Panc1 (cell line): ENCODE results near the gene PIP4K2C.

ENCODE experiments used
- SIN3A ChIP-seq: IDR thresholded peaks from 2 replicates; pipeline ENCODE4 v1.6.1; 2012; ENCODE audit warnings: low read depth, mild to moderate bottlenecking, low read length, moderate library complexity, borderline replicate concordance; ENCODE audit not compliant: insufficient read depth
- TF ChIP-seq, protein P1 (sequence below): fragments of 450-650 bp; IDR thresholded peaks from 2 replicates; pipeline ENCODE4 v1.5.1; 2017; ENCODE audit warnings: mild to moderate bottlenecking

DNA sequence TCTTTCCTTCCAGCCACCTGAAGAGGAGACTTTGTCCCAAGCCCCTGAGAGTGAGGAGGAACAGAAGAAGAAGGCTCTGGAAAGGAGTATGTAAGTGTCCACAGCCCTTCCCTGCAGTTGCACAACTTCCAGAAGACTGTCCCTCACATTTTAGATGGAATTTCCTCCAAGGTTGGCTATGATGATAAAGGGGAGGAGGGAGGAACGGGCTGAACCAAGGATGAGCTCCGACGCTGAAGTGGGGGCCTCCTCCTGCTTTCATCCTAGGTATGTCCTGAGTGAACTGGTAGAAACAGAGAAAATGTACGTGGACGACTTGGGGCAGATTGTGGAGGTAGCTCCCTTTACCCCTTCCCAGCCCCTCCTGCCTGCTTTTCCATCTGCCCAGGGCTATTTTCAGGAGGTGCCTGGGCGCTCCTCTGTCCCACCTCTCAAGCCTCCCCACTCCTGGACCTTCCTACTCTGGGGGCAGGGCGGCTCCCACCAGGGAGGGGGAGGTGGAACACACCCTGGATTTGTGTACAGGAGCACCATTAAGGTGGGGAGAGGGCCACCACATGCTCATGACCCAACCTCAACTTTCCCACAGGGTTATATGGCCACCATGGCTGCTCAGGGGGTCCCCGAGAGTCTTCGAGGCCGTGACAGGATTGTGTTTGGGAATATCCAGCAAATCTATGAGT is 22.6 kb downstream of the PIP4K2C start:
- TF ChIP-seq, protein P1, sequence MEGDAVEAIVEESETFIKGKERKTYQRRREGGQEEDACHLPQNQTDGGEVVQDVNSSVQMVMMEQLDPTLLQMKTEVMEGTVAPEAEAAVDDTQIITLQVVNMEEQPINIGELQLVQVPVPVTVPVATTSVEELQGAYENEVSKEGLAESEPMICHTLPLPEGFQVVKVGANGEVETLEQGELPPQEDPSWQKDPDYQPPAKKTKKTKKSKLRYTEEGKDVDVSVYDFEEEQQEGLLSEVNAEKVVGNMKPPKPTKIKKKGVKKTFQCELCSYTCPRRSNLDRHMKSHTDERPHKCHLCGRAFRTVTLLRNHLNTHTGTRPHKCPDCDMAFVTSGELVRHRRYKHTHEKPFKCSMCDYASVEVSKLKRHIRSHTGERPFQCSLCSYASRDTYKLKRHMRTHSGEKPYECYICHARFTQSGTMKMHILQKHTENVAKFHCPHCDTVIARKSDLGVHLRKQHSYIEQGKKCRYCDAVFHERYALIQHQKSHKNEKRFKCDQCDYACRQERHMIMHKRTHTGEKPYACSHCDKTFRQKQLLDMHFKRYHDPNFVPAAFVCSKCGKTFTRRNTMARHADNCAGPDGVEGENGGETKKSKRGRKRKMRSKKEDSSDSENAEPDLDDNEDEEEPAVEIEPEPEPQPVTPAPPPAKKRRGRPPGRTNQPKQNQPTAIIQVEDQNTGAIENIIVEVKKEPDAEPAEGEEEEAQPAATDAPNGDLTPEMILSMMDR: no peak
- TF ChIP-seq SIN3A: no peak
